Ecto neural progenitor cell (in vitro differentiated cells): ENCODE measurements around the gene IFFO2.

Experiments used
- DNase-seq: peaks from one replicate; pipeline ENCODE4 v3.0.0-alpha.2; 2018; ENCODE audit warnings: low spot score

Gene IFFO2

DNA sequence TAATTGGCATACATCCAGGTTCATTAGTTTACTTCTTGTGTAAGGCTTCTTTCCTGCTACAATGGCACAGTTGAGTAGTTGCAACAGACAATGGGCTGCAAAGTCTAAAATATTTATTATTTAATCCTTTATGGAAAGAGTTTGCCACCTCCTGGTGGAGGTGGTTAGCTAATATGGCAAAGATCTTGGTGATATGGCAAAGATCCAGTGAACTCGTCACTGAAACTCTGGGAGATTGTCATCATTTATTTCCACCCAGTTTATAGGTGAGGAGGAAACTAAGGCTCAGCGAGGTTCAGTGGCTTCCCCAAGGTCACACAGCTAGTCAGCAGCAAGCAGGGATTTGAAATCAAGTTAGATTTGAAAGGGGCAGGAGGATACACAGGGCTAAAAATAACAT is 16.1 kb upstream of the IFFO2 start:
- no peak for DNase-seq

DNA sequence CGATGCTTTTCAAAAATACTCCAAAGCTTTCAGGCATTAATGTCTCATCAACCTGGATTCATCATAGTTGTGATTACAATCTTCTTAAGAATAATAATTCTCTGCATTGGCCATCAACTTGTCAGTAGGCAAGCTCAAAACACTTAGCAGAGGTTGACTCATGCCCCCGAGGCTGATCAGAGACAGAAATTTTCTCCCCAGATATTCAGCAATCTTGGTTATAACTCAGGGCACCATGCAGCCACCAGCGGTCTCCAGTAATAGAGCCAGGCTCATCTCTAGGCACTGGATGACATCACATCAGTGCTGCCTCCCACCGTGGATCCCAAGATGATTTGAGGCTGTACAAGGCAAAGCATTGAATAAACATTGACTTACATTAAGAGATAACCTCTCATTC is 14.3 kb upstream of the IFFO2 start:
- no peak for DNase-seq

DNA sequence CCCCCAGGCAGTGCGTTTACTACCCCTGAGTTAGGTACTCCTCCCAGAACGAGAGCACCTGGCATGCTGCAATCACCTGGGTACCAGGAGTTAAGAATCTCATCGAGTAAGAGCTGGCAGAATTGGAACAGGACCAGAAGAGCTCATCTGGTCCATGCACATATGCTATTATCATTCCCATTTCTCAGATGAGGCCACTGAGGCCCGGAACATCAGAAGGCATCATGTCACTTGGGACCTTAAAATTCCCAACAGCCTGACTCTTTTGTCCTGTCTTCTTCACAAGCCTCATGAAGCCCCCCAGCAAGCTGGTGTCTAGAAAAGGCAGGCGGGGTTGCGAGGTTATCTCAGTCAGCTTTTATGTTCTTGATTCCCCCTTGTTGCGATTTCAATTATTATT is 13.9 kb upstream of the IFFO2 start:
- no peak for DNase-seq

DNA sequence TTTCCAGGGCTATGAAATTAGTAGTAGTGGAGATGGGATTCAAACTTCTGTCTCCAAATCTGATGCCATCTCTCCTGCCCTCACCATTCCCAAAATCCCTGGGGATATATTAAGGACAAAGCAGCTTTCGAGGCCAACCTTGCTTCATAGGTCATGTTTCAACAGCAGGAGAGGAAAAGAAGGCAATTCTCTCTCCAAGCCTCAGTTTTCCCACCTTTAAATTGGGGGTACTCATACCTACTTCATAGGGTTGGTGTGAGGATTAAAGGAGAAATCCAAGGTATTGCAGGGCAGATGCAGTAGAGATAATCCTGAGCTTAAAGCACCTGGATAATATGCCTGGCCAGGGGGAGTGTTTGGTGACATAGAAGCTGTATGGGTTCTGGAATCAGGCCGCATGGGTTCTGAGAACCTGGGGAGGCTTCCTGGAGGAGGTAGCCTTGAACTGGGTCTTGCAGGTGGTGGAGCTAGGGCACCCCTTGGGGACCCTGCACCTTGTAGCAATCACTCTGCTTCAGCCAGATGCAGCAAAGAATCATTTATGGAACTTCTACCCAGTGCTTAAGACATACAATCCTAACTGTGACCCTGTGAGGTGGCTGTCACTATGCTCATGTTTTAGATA is 10.7 kb upstream of the IFFO2 start:
- DNase-seq: no peak

DNA sequence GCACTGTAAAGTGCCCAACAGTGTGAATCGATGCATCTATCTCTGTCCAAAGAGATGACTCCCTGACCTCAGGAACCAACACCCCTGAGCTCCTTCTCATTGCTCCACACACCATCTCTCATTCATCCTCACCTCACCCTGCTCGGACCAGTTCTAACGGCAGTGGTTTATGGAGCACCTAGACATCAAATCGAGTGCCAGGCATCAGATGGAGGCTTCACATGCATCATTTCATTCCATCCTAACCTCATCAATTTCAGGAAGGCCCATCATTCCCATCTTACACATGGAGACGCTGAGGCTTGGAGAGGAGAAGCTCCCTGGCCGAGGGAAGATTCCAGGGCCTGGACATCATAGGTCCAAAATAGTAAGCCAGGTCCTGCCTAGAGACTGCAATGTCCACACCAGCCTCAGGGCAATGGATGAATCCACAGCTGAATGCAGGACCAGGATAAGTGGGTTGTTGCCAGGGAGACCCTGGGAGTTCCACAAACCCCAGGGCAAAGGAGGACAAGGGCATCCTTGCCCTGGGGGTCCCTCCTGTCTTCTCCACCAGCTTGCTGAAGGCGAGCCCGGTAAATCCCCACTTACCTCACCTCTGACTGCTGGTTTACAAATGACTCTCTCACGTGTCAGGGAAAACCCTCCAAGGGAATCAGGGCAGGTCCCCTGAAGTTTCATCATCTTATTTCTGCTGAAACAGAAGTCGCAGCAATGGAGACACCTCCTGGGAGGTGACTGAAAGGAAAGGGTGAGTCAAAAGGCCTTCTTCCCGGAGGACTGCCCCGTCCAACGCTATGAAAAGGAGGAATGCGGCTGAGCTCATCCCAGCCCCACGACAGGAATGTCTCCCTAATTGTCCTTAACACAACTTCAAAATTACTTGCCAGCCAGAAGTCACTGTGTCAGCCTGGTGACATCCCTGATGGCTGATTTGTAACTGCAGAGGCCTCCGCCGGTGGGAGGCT is 9.0 kb upstream of the IFFO2 start:
- no peak for DNase-seq

DNA sequence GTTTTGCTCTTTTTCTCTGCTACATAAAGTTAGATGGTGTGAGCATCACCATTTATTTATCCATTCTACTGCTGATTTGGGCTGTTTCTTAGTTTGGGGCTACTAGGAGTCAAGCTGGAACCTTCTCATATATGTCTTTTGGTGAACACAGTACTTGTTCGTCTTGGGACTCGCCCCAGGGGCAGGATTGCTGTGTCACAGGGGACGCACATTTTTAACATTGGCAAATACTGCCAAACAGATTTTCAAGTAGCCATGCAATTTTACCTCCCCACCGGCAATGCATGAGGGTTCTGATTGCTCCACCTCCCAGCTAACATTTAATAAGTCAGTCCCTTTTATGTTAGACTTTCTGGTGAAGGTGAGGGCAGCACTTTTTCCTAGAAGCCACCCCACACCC is 7.5 kb upstream of the IFFO2 start:
- no peak for DNase-seq

DNA sequence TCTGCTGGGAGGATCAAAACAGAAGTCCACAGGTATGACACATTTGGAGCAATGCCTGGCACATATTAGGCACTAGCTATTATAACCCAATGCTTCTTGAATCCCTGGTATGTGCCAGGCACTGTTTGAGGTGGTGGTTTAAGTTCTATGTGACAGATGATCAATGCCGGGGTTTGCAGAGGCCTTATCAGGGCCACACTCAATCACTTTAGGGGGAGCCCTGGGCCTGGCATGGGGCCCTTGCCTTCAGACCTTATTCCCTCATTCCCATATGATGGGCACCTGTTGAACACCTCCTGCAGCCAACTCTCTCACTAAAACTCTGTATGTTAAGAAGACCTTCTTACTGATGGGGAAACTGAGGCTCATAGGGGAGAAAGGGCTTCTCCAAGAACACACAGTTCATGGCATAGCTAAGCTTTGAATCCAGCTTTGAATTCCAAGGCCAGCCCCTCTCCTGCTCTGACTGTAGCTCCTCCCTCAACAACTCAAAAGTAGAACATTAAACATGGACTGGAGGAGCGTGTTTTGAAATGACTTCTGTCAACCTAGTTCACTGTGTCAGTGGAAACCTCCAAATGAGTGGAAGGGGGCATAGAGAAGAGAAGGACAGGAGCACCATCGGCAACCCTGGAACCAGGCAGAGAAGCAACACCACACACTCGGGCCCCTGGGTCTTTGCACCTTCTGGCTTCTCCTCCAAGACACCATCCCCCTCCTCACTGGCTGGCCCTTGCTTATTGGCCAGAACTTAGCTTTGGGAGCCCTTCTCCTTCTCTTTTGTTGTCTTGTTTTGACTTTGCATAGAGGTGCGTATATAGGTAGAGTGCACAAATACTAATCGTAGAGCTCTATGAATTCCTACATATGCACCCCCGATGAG is 6.6 kb upstream of the IFFO2 start:
- DNase-seq: no peak

DNA sequence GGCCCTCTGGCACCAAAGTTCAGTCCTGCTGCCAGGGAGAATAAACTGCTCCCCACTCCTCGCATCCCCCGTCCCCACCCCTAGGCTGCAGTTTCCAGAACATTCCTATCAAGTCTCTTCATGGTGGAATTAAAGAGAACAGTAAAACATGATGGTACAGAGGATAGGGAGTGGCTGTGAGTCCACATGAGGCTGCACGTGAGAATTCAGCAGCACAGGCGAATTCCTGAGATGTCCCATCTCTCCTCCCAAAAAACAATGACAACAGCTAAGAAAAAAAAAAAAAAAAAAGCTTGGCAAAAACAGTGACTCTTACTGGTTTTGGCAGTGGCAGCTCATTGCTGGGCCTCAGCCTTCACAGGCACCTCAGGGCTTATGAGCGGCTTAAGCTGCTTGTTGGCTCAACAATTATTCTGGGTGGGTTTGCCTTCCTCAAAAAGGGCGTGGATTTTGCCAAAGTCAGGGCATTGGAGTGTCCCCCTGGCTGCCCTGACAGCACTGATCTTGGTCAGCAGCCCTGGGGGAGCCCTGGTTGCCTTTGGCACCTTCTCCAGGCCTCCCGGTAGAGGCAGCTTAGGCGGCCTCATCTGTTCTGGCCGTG is 5.7 kb upstream of the IFFO2 start:
- DNase-seq: no peak

DNA sequence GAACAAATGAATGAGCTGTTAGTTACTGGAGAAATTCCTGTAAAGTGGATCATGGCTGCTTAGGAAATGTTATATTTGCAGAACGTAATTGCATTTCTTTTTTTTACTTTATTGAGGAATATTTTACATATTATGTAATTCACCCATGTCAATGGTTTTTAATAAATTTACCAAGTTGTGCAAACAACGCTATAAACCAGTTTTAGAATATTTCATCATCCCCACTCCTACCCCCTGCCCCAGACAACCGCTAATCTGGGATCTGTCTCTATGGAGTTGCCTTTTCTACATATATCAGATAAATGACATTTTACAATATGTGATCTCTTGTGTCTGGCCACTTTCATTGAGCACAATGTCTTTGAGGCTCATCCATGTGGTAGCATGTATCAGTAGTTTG is 4.3 kb upstream of the IFFO2 start:
- no peak for DNase-seq

DNA sequence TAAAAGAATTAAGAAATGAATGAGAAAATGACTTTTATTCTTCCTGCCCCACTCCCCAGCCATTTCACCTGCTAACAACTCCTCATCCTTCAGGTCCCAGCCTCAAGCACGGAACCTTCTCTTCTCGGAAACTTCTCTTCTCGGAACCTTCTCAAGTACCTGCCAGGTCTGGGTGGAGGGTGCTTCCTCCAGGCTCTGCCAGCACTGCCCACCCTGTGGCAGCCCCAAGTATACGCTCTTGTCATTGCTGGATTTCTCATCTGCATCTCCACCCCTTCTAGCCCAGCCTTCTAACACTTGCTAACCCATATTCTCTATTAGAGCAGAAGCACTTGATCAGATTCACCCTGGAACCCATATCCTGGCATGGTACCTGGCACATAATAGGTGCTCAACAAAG is 3.9 kb upstream of the IFFO2 start:
- DNase-seq: no peak

DNA sequence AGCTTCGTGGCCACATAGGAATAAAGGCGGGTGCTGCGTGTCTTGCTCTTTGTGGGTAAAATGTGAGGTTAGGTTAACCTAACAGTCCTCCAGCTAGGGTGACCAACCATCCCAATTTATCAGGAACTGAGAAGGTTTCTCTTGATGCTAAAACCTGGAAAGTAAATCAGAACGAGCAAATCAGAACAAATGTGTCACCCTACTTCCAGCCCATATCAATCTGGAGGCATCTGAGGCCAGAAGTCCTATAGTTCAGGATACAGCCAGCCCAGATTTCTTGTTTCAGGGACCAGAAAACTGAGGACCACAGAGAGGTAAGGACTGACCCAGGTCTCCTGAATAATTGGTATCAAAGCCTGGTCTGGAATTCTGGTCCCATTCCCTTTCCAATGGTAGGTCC is 3.1 kb upstream of the IFFO2 start:
- DNase-seq: no peak

DNA sequence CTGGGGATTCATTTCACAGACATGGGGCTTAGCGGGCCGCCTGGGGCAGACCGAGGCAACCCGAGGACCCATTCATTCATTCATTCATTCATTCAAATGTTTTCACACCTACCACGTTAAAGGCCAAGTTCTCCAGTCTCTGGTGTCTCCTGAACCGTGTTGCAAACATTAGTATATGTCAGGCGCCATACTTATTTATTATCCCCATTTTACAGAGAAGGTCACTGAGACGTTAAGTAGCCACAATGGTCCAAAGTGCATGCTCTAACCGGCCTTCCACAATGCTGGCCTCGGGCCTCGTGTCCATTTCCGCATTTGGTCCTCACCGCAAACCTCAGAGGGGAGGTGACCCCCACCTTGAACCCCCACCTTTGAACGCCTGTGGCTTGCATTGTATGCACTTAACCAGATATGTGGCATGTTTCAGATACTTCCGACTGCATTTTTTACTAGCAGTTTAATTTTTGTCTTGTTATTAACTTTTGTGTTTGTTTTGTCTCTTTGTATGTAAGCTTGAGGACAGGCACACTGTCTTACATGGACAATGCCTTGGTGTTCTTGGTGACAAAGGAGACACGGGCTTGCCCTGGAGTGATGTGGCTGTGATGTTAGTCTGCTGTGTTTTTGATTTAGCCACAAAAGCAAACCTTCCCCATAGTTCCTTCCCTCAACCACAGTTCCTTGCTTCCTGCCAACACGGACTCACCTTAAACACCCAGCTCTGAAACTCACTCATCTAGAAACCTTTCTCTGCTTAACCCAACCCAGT is 1.2 kb upstream of the IFFO2 start:
- DNase-seq: no peak

DNA sequence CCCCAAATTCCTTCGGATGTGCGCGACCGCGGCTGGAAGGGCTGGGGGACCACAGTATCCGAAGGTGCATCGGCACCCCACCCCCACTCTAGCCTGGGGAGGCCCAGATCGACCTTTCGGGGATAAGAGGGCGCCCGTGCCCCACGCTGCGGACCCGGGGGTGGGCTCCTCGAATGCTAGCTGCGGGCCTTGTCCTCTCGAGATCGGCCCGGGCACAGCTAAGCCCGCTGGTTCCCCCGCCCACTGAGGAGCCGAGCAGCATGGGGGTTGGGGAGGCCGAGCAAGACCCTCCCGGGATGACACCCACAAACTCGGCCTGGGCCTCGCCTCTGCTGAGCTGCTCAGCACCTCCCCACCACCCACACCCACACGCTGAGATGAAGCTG is 653 bp upstream of the IFFO2 start:
- DNase-seq: no peak

DNA sequence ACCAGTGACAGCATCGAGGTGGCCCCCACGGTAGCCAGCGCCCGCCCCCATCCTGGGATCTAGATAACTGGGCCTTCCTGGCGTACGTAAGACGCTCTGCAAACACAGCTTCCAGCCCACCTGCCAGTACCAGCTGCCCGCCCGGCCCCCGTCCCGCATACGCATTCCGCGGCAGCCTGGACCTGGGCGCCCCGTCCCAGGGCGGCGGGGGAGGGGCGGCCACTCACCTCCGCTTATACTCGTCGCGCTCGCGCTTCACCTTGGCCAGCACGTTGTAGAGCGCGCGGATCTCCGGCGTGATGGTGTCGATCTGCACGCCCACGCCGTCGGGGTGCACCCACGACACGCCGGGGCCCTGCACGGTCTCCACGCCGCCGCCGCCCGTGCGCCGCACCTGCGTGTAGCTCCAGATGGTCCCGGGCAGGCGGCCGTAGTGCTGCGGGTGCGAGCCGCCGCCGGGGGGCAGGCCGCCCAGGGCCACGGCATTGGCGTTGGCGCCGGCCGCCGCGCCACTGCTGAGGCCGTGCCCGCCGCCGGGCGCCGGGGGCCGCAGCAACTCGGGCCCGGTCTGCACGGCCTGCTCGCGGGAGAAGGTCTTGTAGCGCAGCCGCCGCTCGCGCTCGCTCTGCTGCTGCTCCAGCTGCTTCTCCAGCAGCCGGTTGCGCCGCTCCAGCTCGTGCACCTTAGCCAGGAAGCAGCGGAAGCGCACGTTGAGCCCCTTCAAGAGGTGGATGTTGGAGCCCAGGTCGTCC is 859 bp downstream of the IFFO2 start:
- peak; percentile 66 for DNase-seq

DNA sequence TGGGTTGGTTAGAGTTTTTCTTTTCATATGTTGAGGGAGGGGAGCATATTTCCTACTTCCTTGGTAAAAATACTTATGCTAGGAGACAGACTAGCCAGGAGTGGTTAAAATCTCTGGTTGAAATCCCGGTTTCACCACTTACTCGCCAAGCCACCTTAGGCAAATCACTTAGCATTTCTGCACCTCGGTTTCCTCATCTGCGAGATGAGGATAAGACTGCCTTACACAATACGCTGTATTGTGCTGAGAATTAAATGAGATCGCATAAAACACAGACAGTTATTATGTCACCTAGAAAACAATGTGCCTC is 1.4 kb downstream of the IFFO2 start:
- no peak for DNase-seq

DNA sequence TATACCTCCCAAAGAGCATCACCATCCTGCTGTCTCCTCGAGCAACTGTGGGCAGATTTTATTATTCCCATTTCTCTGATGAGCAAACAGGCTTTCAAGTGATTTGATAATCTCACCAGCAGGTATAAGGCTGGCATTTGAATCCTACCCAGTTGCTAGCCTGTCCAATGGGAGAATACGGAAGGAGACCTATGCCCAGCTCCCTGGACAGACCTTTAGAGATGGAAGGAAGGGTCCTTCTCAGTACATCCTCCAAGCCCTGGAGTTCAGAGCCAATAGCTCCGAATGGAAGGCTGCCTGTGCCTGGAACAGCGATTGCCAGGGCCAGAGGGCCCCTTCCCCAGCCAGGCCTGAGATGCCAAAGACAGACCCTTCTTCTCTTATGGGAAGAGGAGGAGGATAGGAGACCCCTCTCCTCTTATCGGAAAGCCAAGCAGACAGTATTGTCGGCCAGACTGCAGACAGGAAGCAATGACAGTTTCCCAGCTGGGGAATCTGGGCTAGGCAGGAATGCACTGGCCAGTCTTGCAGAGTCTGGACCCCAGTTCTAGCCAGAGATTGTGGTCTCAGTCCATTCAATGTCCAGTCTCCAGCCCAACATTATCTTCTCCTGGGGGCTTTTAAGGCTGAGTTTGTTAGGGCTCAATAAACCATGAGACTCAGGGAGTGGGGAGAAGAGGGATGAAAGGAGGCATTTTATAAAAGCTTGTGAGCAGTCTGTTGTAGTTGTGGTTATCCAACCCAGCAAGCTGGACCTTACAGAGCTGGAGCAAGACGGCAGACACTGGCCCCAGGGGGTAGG is 2.0 kb downstream of the IFFO2 start:
- no peak for DNase-seq

DNA sequence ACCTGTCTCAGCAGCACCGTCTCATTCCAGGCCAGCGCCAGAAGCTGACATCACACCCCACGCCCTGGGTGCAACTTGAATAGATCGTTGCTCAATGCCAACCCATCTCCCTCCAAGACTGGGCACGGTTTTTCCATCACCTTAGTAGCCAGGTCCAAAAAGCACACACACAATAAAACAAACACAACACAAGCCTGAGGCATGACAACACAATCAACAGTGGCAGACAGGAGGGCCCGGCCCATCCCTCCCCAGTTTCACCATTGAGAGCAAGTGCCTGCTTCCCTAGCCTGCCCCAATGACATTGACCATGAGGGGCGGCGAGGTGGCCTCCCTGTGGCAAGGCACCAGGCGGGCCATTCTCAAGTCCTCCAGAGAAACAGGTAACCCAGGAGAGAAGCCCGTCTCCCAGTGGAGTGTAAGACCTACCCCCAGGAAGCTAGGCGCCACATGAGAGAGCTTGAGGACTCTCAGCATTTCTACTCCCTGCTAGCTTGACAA is 2.7 kb downstream of the IFFO2 start:
- no peak for DNase-seq

DNA sequence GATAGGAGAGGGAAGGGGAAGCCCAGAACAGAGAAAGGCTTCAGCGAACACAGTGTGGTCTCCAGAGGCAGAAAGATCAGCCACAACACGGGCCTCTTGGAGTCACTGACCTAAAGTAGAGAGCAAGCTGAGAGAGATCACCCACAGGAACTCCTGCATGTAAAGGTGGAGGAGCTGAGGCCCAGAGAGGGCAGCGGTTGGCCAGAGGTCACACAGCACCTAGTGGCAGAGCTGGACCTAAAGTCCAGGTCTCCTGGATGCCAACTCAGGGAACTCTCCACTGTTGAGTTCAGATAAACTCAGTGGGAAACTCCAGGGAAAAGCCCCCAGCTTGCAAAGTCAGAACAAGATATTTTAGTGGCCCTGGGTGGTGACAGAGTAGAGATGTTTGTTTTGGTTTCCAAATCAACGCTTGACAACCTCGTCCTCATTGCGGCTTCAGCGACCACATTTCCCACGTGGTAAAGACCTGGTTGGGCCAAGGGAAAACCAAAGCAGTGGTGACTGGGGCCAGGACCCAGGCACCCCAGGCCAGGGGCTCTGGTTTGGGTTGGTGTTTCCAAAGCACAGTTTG is 4.6 kb downstream of the IFFO2 start:
- DNase-seq: no peak

DNA sequence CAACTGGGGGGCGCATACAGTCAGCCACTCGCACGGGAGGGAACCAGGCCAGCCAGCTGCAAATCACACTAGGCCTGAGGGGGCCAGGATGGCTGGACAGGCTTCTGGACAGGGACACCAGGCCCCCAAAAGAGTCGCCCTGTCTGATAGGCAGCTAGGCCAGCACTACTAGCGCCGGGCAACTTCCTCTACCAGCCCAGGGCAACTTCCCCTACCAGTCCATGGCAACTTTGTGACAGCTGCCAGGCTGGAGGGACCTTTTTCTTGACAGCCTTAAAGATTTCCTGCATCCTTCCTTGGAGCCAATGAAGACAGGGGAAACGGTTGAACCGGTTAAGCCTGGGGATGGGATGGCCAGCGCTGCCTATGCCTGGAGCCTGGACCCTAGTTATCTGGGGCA is 5.1 kb downstream of the IFFO2 start:
- DNase-seq: no peak
